Measurements from ENCODE around the gene UPF2. TPM values are rescaled to one million over a fixed set of nuclear protein-coding genes. Genes with fewer than 3 reads are reported as not detected.

UPF2 gene
- total and polyA plus RNA-seq, 4 donors, result 7.4 to 36.4 (median 13.3) TPM

DNA sequence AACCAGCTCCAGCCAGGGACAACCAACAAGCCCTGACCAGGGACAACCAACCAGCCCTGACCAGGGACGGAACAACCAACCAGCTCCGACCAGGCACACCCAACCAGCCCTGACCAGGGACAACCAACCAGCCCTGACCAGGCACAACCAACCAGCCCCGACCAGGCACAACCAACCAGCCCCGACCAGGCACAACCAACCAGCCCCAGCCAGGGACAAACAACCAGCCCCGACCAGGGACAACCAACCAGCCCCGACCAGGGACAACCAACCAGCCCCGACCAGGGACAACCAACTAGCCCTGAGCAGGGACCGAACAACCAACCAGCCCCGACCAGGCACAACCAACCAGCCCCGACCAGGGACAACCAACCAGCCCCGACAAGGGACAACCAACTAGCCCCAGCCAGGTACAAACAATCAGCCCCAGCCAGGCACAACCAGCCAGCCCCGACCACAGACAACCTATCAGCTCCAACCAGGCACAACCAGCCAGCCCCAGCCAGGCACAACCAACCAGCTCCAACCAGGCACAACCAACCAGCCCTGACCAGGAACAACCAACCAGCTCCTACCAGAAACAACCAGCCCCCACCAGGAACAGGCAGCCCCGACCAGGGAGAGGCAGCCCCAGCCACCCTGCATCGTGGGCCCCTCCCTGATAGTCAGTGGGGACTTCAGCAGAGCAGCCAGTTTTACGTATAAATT is 163.1 kb downstream of the UPF2 start:
- H3K27me3 ChIP-seq (ENCODE audit: control insufficient read depth in 3 of 3, insufficient read depth in 3 of 3, low read length in 2 of 3), result no peaks in the 10 kb centered on the region
- H3K9ac ChIP-seq (ENCODE audit: insufficient read depth in 1 of 2, low read length in 2 of 2), result no peak overlapping the region
- no peaks in the 10 kb centered on the region for H3K9me3 ChIP-seq (ENCODE audit: control insufficient read depth in 4 of 4, insufficient read depth in 3 of 4, low read length in 3 of 4)
- H3K36me3 ChIP-seq (ENCODE audit: control insufficient read depth in 4 of 4, insufficient read depth in 4 of 4, low read length in 4 of 4), result no peaks in the 10 kb centered on the region
- ATAC-seq (ENCODE audit: insufficient read depth, low FRiP score), result no peak
- WGBS, 2 donors, result 86 to 89% methylated on average over 15 of the region's 15 CpGs
- DNase-seq, result no peak
- TF ChIP-seq, protein P1, sequence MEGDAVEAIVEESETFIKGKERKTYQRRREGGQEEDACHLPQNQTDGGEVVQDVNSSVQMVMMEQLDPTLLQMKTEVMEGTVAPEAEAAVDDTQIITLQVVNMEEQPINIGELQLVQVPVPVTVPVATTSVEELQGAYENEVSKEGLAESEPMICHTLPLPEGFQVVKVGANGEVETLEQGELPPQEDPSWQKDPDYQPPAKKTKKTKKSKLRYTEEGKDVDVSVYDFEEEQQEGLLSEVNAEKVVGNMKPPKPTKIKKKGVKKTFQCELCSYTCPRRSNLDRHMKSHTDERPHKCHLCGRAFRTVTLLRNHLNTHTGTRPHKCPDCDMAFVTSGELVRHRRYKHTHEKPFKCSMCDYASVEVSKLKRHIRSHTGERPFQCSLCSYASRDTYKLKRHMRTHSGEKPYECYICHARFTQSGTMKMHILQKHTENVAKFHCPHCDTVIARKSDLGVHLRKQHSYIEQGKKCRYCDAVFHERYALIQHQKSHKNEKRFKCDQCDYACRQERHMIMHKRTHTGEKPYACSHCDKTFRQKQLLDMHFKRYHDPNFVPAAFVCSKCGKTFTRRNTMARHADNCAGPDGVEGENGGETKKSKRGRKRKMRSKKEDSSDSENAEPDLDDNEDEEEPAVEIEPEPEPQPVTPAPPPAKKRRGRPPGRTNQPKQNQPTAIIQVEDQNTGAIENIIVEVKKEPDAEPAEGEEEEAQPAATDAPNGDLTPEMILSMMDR (IDR thresholded peaks at IDR 0.05; ENCODE audit: control extremely low read depth, extremely low read depth), result no peak
- no peak overlapping the region for H3K27ac ChIP-seq (ENCODE audit: low read depth in 1 of 2, low read length in 1 of 2)
- H3K4me3 ChIP-seq, result no peak overlapping the region
- peaks cover 0 to 17% (median 15%) of the 10 kb centered on the region in 5 donors for H3K4me1 ChIP-seq (ENCODE audit: control insufficient read depth in 5 of 5, insufficient read depth in 5 of 5, low read length in 5 of 5)

DNA sequence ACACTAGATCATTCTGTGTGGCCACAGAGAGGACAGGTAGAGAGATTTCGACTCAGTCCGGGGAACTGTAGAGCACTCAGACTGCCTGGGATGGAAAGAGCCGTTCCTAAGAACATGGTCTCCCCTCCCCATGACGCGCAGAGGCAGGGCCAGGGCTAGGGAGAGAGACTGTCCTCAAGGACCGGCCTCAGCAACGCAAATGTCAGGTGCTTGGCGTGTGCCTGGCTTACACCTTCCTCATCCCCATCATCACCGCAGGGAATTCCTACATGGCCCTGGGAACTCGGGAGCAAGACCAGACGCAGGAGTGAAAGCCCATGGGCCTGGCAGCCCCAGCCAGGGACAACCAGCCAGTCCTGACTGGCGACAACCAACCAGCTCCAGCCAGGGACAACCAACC is 163.8 kb downstream of the UPF2 start:
- Histone ChIP-seq H3K9ac (ENCODE audit: insufficient read depth in 1 of 2, low read length in 2 of 2) (no peak overlapping the region), H3K4me1 (ENCODE audit: control insufficient read depth in 5 of 5, insufficient read depth in 5 of 5, low read length in 5 of 5) (peaks cover 0 to 20% (median 16%) of the 10 kb centered on the region in 5 donors), H3K9me3 (ENCODE audit: control insufficient read depth in 4 of 4, insufficient read depth in 3 of 4, low read length in 3 of 4) (no peaks in the 10 kb centered on the region), H3K27me3 (ENCODE audit: control insufficient read depth in 3 of 3, insufficient read depth in 3 of 3, low read length in 2 of 3) (no peaks in the 10 kb centered on the region), H3K4me3 (no peak overlapping the region), H3K27ac (ENCODE audit: low read depth in 1 of 2, low read length in 1 of 2) (no peak overlapping the region), H3K36me3 (ENCODE audit: control insufficient read depth in 4 of 4, insufficient read depth in 4 of 4, low read length in 4 of 4) (no peaks in the 10 kb centered on the region)
- TF ChIP-seq, protein P1 (IDR thresholded peaks at IDR 0.05; ENCODE audit: control extremely low read depth, extremely low read depth), result no peak
- DNase-seq (no peak), ATAC-seq (ENCODE audit: insufficient read depth, low FRiP score) (no peak)
- 88% methylated on average over 12 of the region's 12 CpGs for WGBS, 2 donors

DNA sequence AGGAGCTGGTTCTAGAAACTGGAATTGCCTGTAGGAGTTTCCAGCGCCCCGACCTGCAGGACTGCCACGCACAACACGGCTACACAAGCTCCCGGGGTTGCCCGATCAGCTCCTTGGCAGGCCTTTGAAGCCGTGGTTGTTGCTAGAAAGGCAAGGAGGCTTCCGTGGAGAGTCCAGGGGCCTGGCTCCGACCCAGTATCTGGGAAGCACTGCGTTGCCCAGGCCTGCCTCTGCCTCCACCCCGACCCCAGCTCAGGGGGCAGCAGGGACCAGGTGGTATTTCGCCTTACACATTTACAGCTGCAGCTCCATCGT is 165.1 kb downstream of the UPF2 start:
- Histone ChIP-seq H3K27me3 (ENCODE audit: control insufficient read depth in 3 of 3, insufficient read depth in 3 of 3, low read length in 2 of 3) (no peaks in the 10 kb centered on the region), H3K4me3 (no peak overlapping the region), H3K9me3 (ENCODE audit: control insufficient read depth in 4 of 4, insufficient read depth in 3 of 4, low read length in 3 of 4) (no peaks in the 10 kb centered on the region), H3K27ac (ENCODE audit: low read depth in 1 of 2, low read length in 1 of 2) (no peak overlapping the region), H3K36me3 (ENCODE audit: control insufficient read depth in 4 of 4, insufficient read depth in 4 of 4, low read length in 4 of 4) (no peaks in the 10 kb centered on the region), H3K9ac (ENCODE audit: insufficient read depth in 1 of 2, low read length in 2 of 2) (no peak overlapping the region), H3K4me1 (ENCODE audit: control insufficient read depth in 5 of 5, insufficient read depth in 5 of 5, low read length in 5 of 5) (peaks cover 0 to 20% (median 16%) of the 10 kb centered on the region in 5 donors)
- WGBS, 2 donors, result 82 to 88% methylated on average over 13 of the region's 13 CpGs
- DNase-seq, result no peak
- TF ChIP-seq, protein P1 (IDR thresholded peaks at IDR 0.05; ENCODE audit: control extremely low read depth, extremely low read depth), result no peak
- ATAC-seq (ENCODE audit: insufficient read depth, low FRiP score), result no peak

Measured in lung (tissue), 12 donors.